Parathyroid adenoma (tissue), 2 donors: Measurements from ENCODE around the gene RAB18.

Source experiments
- H2AFZ ChIP-seq: fragments of 300-600 bp; sonication (generic); one replicate; pipeline ENCODE4 v1.7.0; 2017; ENCODE audit warnings: antibody characterized with exemption, mild to moderate bottlenecking
- H3K27ac ChIP-seq: fragments of 300-600 bp; sonication (generic); one replicate; pipeline ENCODE4 v1.7.0; 2017
- H3K27me3 ChIP-seq: fragments of 300-600 bp; sonication (generic); one replicate; pipeline ENCODE4 v1.7.0; 2017; ENCODE audit warnings: low read length; ENCODE audit not compliant: control insufficient read depth, insufficient read depth
- H3K36me3 ChIP-seq: fragments of 300-600 bp; sonication (generic); one replicate; pipeline ENCODE4 v1.7.0; 2017; ENCODE audit warnings: low read length; ENCODE audit not compliant: control insufficient read depth, insufficient read depth
- H3K4me1 ChIP-seq: fragments of 300-600 bp; sonication (generic); one replicate; pipeline ENCODE4 v1.7.0; 2017; ENCODE audit warnings: control low read depth
- H3K4me2 ChIP-seq: fragments of 300-600 bp; sonication (generic); one replicate; pipeline ENCODE4 v1.7.0; 2017; ENCODE audit warnings: low read length
- H3K4me3 ChIP-seq: fragments of 300-600 bp; sonication (generic); one replicate; pipeline ENCODE4 v1.7.0; 2017; ENCODE audit warnings: low read depth, low read length
- H3K79me2 ChIP-seq: fragments of 300-600 bp; sonication (generic); one replicate; pipeline ENCODE4 v1.7.0; 2017; ENCODE audit warnings: control low read depth
- H3K9ac ChIP-seq: fragments of 300-600 bp; sonication (generic); one replicate; pipeline ENCODE4 v1.7.0; 2017; ENCODE audit warnings: mild to moderate bottlenecking
- H3K9me3 ChIP-seq: fragments of 300-600 bp; sonication (generic); one replicate; pipeline ENCODE4 v1.7.0; 2017; ENCODE audit warnings: low read length; ENCODE audit not compliant: control insufficient read depth
- CTCF ChIP-seq: fragments of 300-600 bp; sonication (generic); IDR thresholded peaks from one replicate; pipeline ENCODE4 v1.7.0; 2017; ENCODE audit warnings: antibody characterized with exemption, mild to moderate bottlenecking
- donor health status: primary hyperparathyroidism.

The RAB18 gene

GRCh38 chr10:27512548-27512947, 8.4 kb downstream of the RAB18 start:
- no peak overlapping the region for H3K4me2 ChIP-seq
- peaks cover 45% of the 10 kb centered on the region for H3K79me2 ChIP-seq
- no peak overlapping the region for H3K27ac ChIP-seq
- H3K9me3 ChIP-seq = no peaks in the 10 kb centered on the region
- no peak for TF ChIP-seq CTCF
- no peaks in the 10 kb centered on the region for H3K27me3 ChIP-seq
- no peak overlapping the region for H3K9ac ChIP-seq
- H3K36me3 ChIP-seq = no peaks in the 10 kb centered on the region
- H2AFZ ChIP-seq = no peak overlapping the region
- H3K4me1 ChIP-seq = no peaks in the 10 kb centered on the region
- no peak overlapping the region for H3K4me3 ChIP-seq

GRCh38 chr10:27513451-27514191, 9.5 kb downstream of the RAB18 start:
- Histone ChIP-seq H3K9ac (no peak overlapping the region), H3K4me3 (no peak overlapping the region), H3K4me1 (no peaks in the 10 kb centered on the region), H3K4me2 (no peak overlapping the region), H2AFZ (no peak overlapping the region), H3K27me3 (no peaks in the 10 kb centered on the region), H3K27ac (no peak overlapping the region), H3K36me3 (no peaks in the 10 kb centered on the region), H3K9me3 (no peaks in the 10 kb centered on the region), H3K79me2 (peaks cover 46% of the 10 kb centered on the region)
- TF ChIP-seq CTCF = no peak

- Histone ChIP-seq H3K4me1 (no peaks in the 10 kb centered on the region), H3K4me2 (no peak overlapping the region), H3K79me2 (peaks cover 43% of the 10 kb centered on the region), H3K36me3 (no peaks in the 10 kb centered on the region), H3K9me3 (no peaks in the 10 kb centered on the region), H2AFZ (no peak overlapping the region), H3K9ac (no peak overlapping the region), H3K27me3 (no peaks in the 10 kb centered on the region), H3K4me3 (no peak overlapping the region), H3K27ac (no peak overlapping the region)
- TF ChIP-seq CTCF = no peak
These were observed 10.1 kb downstream of the RAB18 start for GRCh38 chr10:27514243-27514642.

GRCh38 chr10:27518261-27518660, 14.2 kb downstream of the RAB18 start:
- no peak overlapping the region for H3K27ac ChIP-seq
- no peak for TF ChIP-seq CTCF
- H2AFZ ChIP-seq = no peak overlapping the region
- no peaks in the 10 kb centered on the region for H3K27me3 ChIP-seq
- H3K36me3 ChIP-seq = no peaks in the 10 kb centered on the region
- peaks cover 4% of the 10 kb centered on the region for H3K4me1 ChIP-seq
- no peak overlapping the region for H3K4me2 ChIP-seq
- no peaks in the 10 kb centered on the region for H3K9me3 ChIP-seq
- no peak overlapping the region for H3K9ac ChIP-seq
- peaks cover 48% of the 10 kb centered on the region for H3K79me2 ChIP-seq
- H3K4me3 ChIP-seq = no peak overlapping the region

- H3K79me2 ChIP-seq = peaks cover 14% of the 10 kb centered on the region
- no peaks in the 10 kb centered on the region for H3K27me3 ChIP-seq
- H2AFZ ChIP-seq = no peak overlapping the region
- TF ChIP-seq CTCF = no peak
- H3K4me2 ChIP-seq = no peak overlapping the region
- no peak overlapping the region for H3K9ac ChIP-seq
- no peak overlapping the region for H3K27ac ChIP-seq
- H3K4me1 ChIP-seq = no peaks in the 10 kb centered on the region
- no peak overlapping the region for H3K4me3 ChIP-seq
- H3K36me3 ChIP-seq = no peaks in the 10 kb centered on the region
- no peaks in the 10 kb centered on the region for H3K9me3 ChIP-seq
These were observed 21.7 kb downstream of the RAB18 start for GRCh38 chr10:27525819-27526218.
